ENCODE results near the gene PYGM.

DNA sequence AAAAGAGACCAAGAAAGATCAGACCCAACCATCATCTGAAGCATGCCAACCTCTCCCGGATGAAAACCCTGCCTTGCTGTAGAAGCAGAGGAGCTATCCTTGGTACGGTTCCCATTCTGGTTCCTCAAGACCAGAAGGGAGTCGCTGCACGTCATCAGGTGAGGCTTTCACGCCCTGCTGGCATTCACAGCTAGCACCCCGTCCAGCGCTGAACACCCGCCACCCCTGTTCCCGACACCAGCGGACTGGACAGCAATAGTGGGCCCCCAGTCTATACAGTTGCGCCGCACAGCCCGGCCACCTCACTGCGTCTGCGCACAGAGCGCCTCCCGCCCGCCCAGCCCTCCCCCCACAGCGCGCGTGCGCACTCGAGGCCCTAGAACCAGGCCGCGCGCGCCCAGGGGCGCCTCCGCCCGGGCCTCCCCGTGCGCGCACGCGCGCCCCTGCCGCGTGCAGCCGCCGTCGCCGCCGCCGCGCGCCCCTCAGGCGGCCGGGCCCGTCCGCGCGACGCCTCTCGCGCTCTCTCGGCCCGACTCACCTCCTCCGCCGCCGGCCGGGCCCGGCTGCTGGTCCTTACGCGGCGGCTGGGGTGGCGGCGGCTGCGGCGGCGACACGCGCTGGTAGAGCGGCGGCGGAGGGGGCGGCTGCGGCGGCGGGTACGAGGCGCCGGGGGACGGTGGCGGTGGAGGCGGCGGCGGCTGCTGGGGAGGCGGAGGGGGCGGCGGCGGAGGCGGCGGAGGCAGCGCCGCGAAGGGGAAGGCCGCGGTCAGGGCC, 17.9 kb upstream of the PYGM start:
- TF ChIP-seq, protein P1, sequence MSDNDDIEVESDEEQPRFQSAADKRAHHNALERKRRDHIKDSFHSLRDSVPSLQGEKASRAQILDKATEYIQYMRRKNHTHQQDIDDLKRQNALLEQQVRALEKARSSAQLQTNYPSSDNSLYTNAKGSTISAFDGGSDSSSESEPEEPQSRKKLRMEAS (IDR thresholded peaks at IDR 0.05), result no peak
- TF ChIP-seq, protein P2, sequence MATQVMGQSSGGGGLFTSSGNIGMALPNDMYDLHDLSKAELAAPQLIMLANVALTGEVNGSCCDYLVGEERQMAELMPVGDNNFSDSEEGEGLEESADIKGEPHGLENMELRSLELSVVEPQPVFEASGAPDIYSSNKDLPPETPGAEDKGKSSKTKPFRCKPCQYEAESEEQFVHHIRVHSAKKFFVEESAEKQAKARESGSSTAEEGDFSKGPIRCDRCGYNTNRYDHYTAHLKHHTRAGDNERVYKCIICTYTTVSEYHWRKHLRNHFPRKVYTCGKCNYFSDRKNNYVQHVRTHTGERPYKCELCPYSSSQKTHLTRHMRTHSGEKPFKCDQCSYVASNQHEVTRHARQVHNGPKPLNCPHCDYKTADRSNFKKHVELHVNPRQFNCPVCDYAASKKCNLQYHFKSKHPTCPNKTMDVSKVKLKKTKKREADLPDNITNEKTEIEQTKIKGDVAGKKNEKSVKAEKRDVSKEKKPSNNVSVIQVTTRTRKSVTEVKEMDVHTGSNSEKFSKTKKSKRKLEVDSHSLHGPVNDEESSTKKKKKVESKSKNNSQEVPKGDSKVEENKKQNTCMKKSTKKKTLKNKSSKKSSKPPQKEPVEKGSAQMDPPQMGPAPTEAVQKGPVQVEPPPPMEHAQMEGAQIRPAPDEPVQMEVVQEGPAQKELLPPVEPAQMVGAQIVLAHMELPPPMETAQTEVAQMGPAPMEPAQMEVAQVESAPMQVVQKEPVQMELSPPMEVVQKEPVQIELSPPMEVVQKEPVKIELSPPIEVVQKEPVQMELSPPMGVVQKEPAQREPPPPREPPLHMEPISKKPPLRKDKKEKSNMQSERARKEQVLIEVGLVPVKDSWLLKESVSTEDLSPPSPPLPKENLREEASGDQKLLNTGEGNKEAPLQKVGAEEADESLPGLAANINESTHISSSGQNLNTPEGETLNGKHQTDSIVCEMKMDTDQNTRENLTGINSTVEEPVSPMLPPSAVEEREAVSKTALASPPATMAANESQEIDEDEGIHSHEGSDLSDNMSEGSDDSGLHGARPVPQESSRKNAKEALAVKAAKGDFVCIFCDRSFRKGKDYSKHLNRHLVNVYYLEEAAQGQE (IDR thresholded peaks at IDR 0.05; ENCODE audit: low read depth), result peak; percentile 77
- TF ChIP-seq FOXM1 (IDR thresholded peaks at IDR 0.05; ENCODE audit: borderline replicate concordance, low read depth) (no peak), TEAD4 (IDR thresholded peaks at IDR 0.05) (no peak)
